ENCODE results near the gene SRRM4.

SRRM4 gene

DNA sequence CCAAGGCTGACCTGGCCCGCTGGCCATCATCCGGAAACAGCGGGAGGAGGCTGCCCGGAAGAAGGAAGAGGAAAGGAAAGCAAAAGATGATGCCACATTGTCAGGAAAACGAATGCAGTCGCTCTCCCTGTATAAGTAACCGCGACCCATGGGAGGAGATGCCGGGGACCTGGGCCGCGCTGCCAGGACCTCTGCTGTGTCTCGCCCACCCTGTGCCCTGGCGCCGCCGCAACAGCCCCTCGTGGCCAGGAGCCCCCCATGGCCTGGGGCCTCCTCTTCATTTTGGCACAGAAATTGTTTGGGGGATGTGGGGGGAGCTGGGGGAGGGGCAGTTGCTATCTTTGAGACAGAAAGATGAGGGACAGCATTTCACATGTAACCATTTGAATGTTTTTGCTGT is 213.9 kb downstream of the SRRM4 start:
- TF ChIP-seq TAF1 (IDR thresholded peaks at IDR 0.05; ENCODE audit: borderline replicate concordance, insufficient read depth, low read length) (no peak), POLR2AphosphoS5 (IDR thresholded peaks at IDR 0.05; ENCODE audit: low read depth, low read length) (no peak), FOXP2 (optimal IDR thresholded peaks at IDR 0.05; ENCODE audit: borderline replicate concordance, extremely low read depth, extremely low read length, insufficient read depth) (no peak)
- TF ChIP-seq, protein P1, sequence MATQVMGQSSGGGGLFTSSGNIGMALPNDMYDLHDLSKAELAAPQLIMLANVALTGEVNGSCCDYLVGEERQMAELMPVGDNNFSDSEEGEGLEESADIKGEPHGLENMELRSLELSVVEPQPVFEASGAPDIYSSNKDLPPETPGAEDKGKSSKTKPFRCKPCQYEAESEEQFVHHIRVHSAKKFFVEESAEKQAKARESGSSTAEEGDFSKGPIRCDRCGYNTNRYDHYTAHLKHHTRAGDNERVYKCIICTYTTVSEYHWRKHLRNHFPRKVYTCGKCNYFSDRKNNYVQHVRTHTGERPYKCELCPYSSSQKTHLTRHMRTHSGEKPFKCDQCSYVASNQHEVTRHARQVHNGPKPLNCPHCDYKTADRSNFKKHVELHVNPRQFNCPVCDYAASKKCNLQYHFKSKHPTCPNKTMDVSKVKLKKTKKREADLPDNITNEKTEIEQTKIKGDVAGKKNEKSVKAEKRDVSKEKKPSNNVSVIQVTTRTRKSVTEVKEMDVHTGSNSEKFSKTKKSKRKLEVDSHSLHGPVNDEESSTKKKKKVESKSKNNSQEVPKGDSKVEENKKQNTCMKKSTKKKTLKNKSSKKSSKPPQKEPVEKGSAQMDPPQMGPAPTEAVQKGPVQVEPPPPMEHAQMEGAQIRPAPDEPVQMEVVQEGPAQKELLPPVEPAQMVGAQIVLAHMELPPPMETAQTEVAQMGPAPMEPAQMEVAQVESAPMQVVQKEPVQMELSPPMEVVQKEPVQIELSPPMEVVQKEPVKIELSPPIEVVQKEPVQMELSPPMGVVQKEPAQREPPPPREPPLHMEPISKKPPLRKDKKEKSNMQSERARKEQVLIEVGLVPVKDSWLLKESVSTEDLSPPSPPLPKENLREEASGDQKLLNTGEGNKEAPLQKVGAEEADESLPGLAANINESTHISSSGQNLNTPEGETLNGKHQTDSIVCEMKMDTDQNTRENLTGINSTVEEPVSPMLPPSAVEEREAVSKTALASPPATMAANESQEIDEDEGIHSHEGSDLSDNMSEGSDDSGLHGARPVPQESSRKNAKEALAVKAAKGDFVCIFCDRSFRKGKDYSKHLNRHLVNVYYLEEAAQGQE (IDR thresholded peaks at IDR 0.05; ENCODE audit: insufficient read depth in 1 of 2, low read depth in 2 of 2, low read length in 2 of 2), result no peak

DNA sequence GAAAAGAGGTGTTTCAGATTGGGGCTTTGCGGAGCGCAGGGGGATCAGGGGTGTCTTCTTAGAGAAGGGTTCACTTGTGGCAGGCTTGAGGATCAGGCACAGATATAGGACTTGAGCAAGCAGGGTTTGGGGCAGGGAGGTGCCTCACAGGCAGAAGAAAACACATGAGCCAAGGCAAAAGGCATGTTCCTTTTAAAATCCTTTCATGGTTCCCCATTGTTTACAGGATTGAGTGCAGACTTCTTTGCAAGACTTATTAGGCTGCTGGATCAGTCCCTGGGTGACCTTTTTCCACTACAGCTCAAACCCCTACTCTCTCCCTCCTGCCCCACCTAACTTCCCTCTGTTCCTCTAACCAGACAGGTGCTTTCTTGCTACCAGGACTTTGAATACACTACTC is 217.1 kb downstream of the SRRM4 start:
- TF ChIP-seq POLR2AphosphoS5 (IDR thresholded peaks at IDR 0.05; ENCODE audit: low read depth, low read length) (no peak), SIN3A (IDR thresholded peaks at IDR 0.05; ENCODE audit: borderline replicate concordance, insufficient read depth, low read length) (no peak), TAF1 (IDR thresholded peaks at IDR 0.05; ENCODE audit: borderline replicate concordance, insufficient read depth, low read length) (no peak), FOXP2 (optimal IDR thresholded peaks at IDR 0.05; ENCODE audit: borderline replicate concordance, extremely low read depth, extremely low read length, insufficient read depth) (no peak)
- TF ChIP-seq, protein P1 (IDR thresholded peaks at IDR 0.05; ENCODE audit: insufficient read depth in 1 of 2, low read depth in 2 of 2, low read length in 2 of 2), result no peak

- TF ChIP-seq, protein P1 (IDR thresholded peaks at IDR 0.05; ENCODE audit: insufficient read depth in 1 of 2, low read depth in 2 of 2, low read length in 2 of 2), result no peak
- TF ChIP-seq POLR2AphosphoS5 (IDR thresholded peaks at IDR 0.05; ENCODE audit: low read depth, low read length) (no peak), SIN3A (IDR thresholded peaks at IDR 0.05; ENCODE audit: borderline replicate concordance, insufficient read depth, low read length) (no peak), FOXP2 (optimal IDR thresholded peaks at IDR 0.05; ENCODE audit: borderline replicate concordance, extremely low read depth, extremely low read length, insufficient read depth) (no peak), TAF1 (IDR thresholded peaks at IDR 0.05; ENCODE audit: borderline replicate concordance, insufficient read depth, low read length) (no peak)
These were observed 219.3 kb downstream of the SRRM4 start for GRCh38 chr12:119200601-119201000.

GRCh38 chr12:119201789-119202543 is 220.6 kb downstream of the SRRM4 start:
- TF ChIP-seq, protein P1 (IDR thresholded peaks at IDR 0.05; ENCODE audit: insufficient read depth in 1 of 2, low read depth in 2 of 2, low read length in 2 of 2), result no peak
- TF ChIP-seq POLR2AphosphoS5 (IDR thresholded peaks at IDR 0.05; ENCODE audit: low read depth, low read length), result no peak
- TF ChIP-seq TAF1 (IDR thresholded peaks at IDR 0.05; ENCODE audit: borderline replicate concordance, insufficient read depth, low read length), result no peak
- TF ChIP-seq SIN3A (IDR thresholded peaks at IDR 0.05; ENCODE audit: borderline replicate concordance, insufficient read depth, low read length), result no peak
- TF ChIP-seq FOXP2 (optimal IDR thresholded peaks at IDR 0.05; ENCODE audit: borderline replicate concordance, extremely low read depth, extremely low read length, insufficient read depth), result no peak
